CD4-positive, alpha-beta T cell (primary cell): ENCODE measurements around the gene TMUB1. TPM values are rescaled to one million over a fixed set of nuclear protein-coding genes. Genes with fewer than 3 reads are reported as not detected.

Experiments used
- ATAC-seq: fragments of 200-7000 bp; cut with Tn5 transposase; one replicate; pipeline ENCODE4 v1.10.0; 2022; ENCODE audit warnings: mild to moderate bottlenecking; ENCODE audit not compliant: poor library complexity
- CTCF ChIA-PET: fragments of 350-600 bp; sonication (Branson Sonifier 250); formaldehyde crosslinking; loops from one replicate; lab custom pipeline; 2021; ENCODE audit warnings: antibody characterized with exemption, inconsistent platforms; lab: Charles Lee
- POLR2A ChIA-PET: fragments of 350-600 bp; sonication (Branson Sonifier 250); formaldehyde crosslinking; loops from one replicate; lab custom pipeline; 2021; ENCODE audit warnings: antibody characterized with exemption, inconsistent platforms; lab: Charles Lee
- DNase-seq, 14 experiments: peaks; one replicate each; pipeline ENCODE4 v3.0.0-alpha.2; 2013 to 2020; ENCODE audit warnings: mixed read lengths in 2 of 14
- H3K27ac ChIP-seq, 2 donors: one replicate each; pipeline versions ENCODE4 v1.5.1 to v1.7.0; 2013; ENCODE audit warnings: low read length in 2 of 2, low read depth in 1 of 2, mild to moderate bottlenecking in 1 of 2
- H3K27me3 ChIP-seq, 2 experiments: 1 replicate in 1 of 2; 2 replicates in 1 of 2; pipeline versions ENCODE4 v1.6.1 to v1.7.0; 2013; ENCODE audit warnings: low read length in 2 of 2, control low read depth in 1 of 2, mild to moderate bottlenecking in 1 of 2, moderate library complexity in 1 of 2; ENCODE audit not compliant: insufficient read depth in 2 of 2, control insufficient read depth in 1 of 2
- H3K36me3 ChIP-seq: one replicate; pipeline ENCODE4 v1.6.1; 2013; ENCODE audit warnings: low read length, control low read depth; ENCODE audit not compliant: insufficient read depth
- H3K4me1 ChIP-seq: one replicate; pipeline ENCODE4 v1.6.1; 2013; ENCODE audit warnings: low read length, control low read depth; ENCODE audit not compliant: insufficient read depth
- H3K4me3 ChIP-seq: one replicate; pipeline ENCODE4 v1.5.1; 2013; ENCODE audit warnings: mild to moderate bottlenecking, low read length, moderate library complexity
- H3K9me3 ChIP-seq, 2 experiments: 1 replicate in 1 of 2; 2 replicates in 1 of 2; pipeline versions ENCODE4 v1.6.1 to v1.7.0; 2013; ENCODE audit warnings: low read length in 2 of 2, mild to moderate bottlenecking in 2 of 2, control low read depth in 1 of 2, moderate library complexity in 1 of 2; ENCODE audit not compliant: control insufficient read depth in 1 of 2, insufficient read depth in 1 of 2
- H3K27ac Mint-ChIP-seq: one replicate; pipeline ENCODE4 v1.8.0; 2020; ENCODE audit warnings: mixed read lengths
- H3K27me3 Mint-ChIP-seq: one replicate; pipeline ENCODE4 v1.8.0; 2021; ENCODE audit warnings: mixed read lengths
- H3K36me3 Mint-ChIP-seq: one replicate; pipeline ENCODE4 v1.8.0; 2021; ENCODE audit warnings: low read depth, mixed read lengths
- H3K4me1 Mint-ChIP-seq: one replicate; pipeline ENCODE4 v1.8.0; 2021; ENCODE audit warnings: low read depth, mixed read lengths
- H3K4me3 Mint-ChIP-seq: one replicate; pipeline ENCODE4 v1.8.0; 2020; ENCODE audit warnings: mild to moderate bottlenecking, mixed read lengths
- H3K9me3 Mint-ChIP-seq: one replicate; pipeline ENCODE4 v1.8.0; 2020; ENCODE audit warnings: mixed read lengths
- intact Hi-C, 2 experiments: fragments of 100-400 bp; cut with DNase I in 1 of 2; cut with micrococcal nuclease in 1 of 2; formaldehyde crosslinking; loops; one replicate each; pipeline versions ENCODE4 v1.15.1 to v1.9.0; 2023 to 2025; cut with DNase I, micrococcal nuclease
- total RNA-seq, 174 experiments: library from RNA in 2 of 174; stranded (reverse) in 2 of 174; gene quantifications; one replicate each; pipeline ENCODE4 v1.2.3 and lab custom pipeline; 2021 to 2026
- TF ChIP-seq, protein P1 (sequence below): fragments of 200-600 bp; IDR thresholded peaks from one replicate; pipeline ENCODE4 v1.8.0; 2022; ENCODE audit warnings: antibody characterized with exemption, mild to moderate bottlenecking

The TMUB1 gene
- total RNA-seq, 2 experiments from 2014 or later, result 44.5 to 46.6 TPM

DNA sequence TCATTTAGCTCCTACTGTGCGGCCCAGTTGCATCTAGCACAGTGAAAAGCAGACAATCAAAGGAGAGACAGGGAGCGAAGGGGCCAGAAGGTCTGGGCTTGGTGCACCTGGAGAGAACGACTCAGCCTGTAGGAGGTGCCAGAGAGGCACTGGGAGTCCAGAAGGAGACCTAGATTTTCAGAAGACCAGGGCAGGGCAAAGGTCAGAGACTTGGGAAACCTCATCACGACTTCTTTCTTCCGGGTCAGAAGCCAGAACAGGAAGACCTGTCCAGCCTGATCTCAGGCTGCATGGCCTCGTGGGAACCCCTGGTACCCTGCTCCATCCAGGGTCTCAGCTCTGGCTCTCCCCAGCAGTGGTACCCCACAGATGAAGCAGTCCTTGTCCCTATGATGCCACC is 8.1 kb upstream of the TMUB1 start:
- no peaks in the 10 kb centered on the region for H3K36me3 ChIP-seq
- TF ChIP-seq, protein P1, sequence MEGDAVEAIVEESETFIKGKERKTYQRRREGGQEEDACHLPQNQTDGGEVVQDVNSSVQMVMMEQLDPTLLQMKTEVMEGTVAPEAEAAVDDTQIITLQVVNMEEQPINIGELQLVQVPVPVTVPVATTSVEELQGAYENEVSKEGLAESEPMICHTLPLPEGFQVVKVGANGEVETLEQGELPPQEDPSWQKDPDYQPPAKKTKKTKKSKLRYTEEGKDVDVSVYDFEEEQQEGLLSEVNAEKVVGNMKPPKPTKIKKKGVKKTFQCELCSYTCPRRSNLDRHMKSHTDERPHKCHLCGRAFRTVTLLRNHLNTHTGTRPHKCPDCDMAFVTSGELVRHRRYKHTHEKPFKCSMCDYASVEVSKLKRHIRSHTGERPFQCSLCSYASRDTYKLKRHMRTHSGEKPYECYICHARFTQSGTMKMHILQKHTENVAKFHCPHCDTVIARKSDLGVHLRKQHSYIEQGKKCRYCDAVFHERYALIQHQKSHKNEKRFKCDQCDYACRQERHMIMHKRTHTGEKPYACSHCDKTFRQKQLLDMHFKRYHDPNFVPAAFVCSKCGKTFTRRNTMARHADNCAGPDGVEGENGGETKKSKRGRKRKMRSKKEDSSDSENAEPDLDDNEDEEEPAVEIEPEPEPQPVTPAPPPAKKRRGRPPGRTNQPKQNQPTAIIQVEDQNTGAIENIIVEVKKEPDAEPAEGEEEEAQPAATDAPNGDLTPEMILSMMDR, result no peak
- ATAC-seq (no peak), DNase-seq (peak in 2 of 14 experiments; percentile 52 to 60)
- no peak overlapping the region for H3K27ac ChIP-seq
- peaks cover 53% of the 10 kb centered on the region for H3K4me1 ChIP-seq
- peaks cover 4% of the 10 kb centered on the region for H3K27me3 Mint-ChIP-seq
- H3K27ac Mint-ChIP-seq, result no peak overlapping the region
- H3K4me3 Mint-ChIP-seq, result no peak overlapping the region
- CTCF ChIA-PET, result interaction anchor here (0.9 to 1.6 kb wide), 3 partner anchors 19 to 77 kb away, joined by 3 to 4 read pairs (median 3); no protein-coding TSS in a partner anchor
- H3K9me3 ChIP-seq, result peaks cover 0 to 3% of the 10 kb centered on the region in 2 experiments
- no peaks in the 10 kb centered on the region for H3K27me3 ChIP-seq
- H3K4me3 ChIP-seq, result no peak overlapping the region
- no peaks in the 10 kb centered on the region for H3K9me3 Mint-ChIP-seq
- intact Hi-C loops, result no loop called here
- H3K36me3 Mint-ChIP-seq, result peaks cover 11% of the 10 kb centered on the region
- POLR2A ChIA-PET, result no interaction called here
- peaks cover 23% of the 10 kb centered on the region for H3K4me1 Mint-ChIP-seq

GRCh38 chr7:151091003-151091402 is 7.7 kb upstream of the TMUB1 start:
- H3K4me1 ChIP-seq, result peaks cover 53% of the 10 kb centered on the region
- H3K36me3 ChIP-seq, result no peaks in the 10 kb centered on the region
- DNase-seq (no peak), ATAC-seq (no peak)
- TF ChIP-seq, protein P1, result no peak
- peaks cover 0 to 3% of the 10 kb centered on the region in 2 experiments for H3K9me3 ChIP-seq
- Mint-ChIP-seq H3K4me3 (no peak overlapping the region), H3K9me3 (no peaks in the 10 kb centered on the region), H3K27me3 (peaks cover 4% of the 10 kb centered on the region), H3K27ac (no peak overlapping the region), H3K36me3 (peaks cover 11% of the 10 kb centered on the region), H3K4me1 (peaks cover 23% of the 10 kb centered on the region)
- H3K27me3 ChIP-seq, result no peaks in the 10 kb centered on the region
- H3K27ac ChIP-seq, result no peak overlapping the region
- intact Hi-C loops, result no loop called here
- no peak overlapping the region for H3K4me3 ChIP-seq
- POLR2A ChIA-PET, result no interaction called here
- CTCF ChIA-PET, result interaction anchor here (1.2 to 1.6 kb wide), 2 partner anchors 21 to 76 kb away, joined by 3 to 4 read pairs; no protein-coding TSS in a partner anchor

DNA sequence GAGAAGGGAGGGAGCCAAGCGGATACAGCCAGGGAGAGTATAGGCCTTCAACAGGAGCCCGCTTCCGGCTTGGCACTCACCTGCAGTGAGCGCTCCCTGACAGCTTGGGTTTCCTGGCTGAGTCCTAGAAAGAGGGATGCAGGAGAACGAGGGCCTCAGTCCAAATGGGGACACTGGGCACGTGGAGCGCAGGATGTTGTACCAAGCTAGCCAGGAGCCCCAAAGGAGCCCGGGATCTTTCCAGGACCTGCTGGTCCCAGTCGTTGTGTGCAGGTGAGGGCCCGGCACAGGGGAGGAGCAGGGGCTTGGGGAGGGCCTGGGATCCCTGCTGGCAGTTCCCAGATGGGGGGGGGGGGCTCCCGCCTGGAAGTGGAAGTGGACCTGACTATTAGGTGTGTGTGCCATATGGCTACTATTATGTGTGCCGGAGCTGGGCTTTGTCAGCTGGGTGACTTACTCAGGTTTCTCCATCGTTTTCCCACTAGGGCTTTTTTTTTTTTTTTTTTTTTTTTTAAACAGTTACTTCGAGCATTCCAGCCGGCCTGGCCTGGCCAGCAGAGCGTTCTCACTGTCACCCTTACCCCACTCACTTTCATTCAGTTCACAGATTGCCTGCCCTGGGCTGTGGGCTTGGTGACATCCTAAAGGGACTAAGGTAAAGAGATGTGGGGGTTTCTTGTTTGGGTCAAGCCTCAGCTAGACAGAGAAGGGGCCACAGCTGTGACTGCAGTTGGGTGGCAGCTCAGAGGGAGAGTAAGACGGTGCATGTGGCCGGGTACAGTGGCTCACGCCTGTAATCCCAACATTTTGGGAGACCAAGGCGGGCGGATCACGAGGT is 6.8 kb upstream of the TMUB1 start:
- no peaks in the 10 kb centered on the region for H3K9me3 Mint-ChIP-seq
- no peak overlapping the region for H3K27ac Mint-ChIP-seq
- intact Hi-C loops, result loop anchor here in 1 of 2 experiments (2.0 to 10.0 kb wide), 3 partner anchors 21 to 1255 kb away; partner anchors contain the start of genes KCNH2 and ZNF862
- H3K4me1 Mint-ChIP-seq, result peaks cover 32% of the 10 kb centered on the region
- POLR2A ChIA-PET, result interaction anchor here (0.6 to 1.5 kb wide), 3 partner anchors 9 to 197 kb away, joined by 3 to 4 read pairs (median 3); partner anchors contain the start of genes ABCB8 and FASTK
- ATAC-seq (no peak), DNase-seq (no peak)
- Histone ChIP-seq H3K4me1 (peaks cover 55% of the 10 kb centered on the region), H3K27ac (no peak overlapping the region), H3K4me3 (no peak overlapping the region), H3K36me3 (no peaks in the 10 kb centered on the region), H3K27me3 (no peaks in the 10 kb centered on the region), H3K9me3 (peaks cover 0 to 3% of the 10 kb centered on the region in 2 experiments)
- no peak overlapping the region for H3K4me3 Mint-ChIP-seq
- peaks cover 15% of the 10 kb centered on the region for H3K36me3 Mint-ChIP-seq
- CTCF ChIA-PET, result interaction anchor here (1.2 to 1.6 kb wide), 2 partner anchors 22 to 75 kb away, joined by 3 to 4 read pairs; no protein-coding TSS in a partner anchor
- TF ChIP-seq, protein P1, result no peak
- H3K27me3 Mint-ChIP-seq, result peaks cover 7% of the 10 kb centered on the region
